Nephron (organoid): Measurements from ENCODE around the gene WNT7A.

Source experiments
- H3K27ac Mint-ChIP-seq, 3 experiments: 2 replicates each; pipeline ENCODE4 v1.8.0; 2020; ENCODE audit warnings: mixed read lengths in 3 of 3, mild to moderate bottlenecking in 2 of 3, moderate library complexity in 1 of 3
- H3K27me3 Mint-ChIP-seq: 2 replicates; pipeline ENCODE4 v1.8.0; 2021; ENCODE audit warnings: low read depth, mild to moderate bottlenecking, moderate library complexity, mixed read lengths
- H3K36me3 Mint-ChIP-seq: 2 replicates; pipeline ENCODE4 v1.8.0; 2020; ENCODE audit warnings: low read depth, mixed read lengths
- H3K4me1 Mint-ChIP-seq: 2 replicates; pipeline ENCODE4 v1.8.0; 2020; ENCODE audit warnings: mixed read lengths
- H3K4me3 Mint-ChIP-seq, 3 experiments: 2 replicates each; pipeline ENCODE4 v1.8.0; 2020; ENCODE audit warnings: mild to moderate bottlenecking in 3 of 3, mixed read lengths in 3 of 3, moderate library complexity in 2 of 3
- H3K9me3 Mint-ChIP-seq: 2 replicates; pipeline ENCODE4 v1.8.0; 2020; ENCODE audit warnings: mixed read lengths
- TF ChIP-seq, protein P1 (sequence below), 3 experiments: fragments of 200-600 bp; sonication (generic); IDR thresholded peaks; one replicate each; pipeline ENCODE4 v1.5.0; 2021; ENCODE audit warnings: antibody characterized with exemption in 3 of 3; ENCODE audit not compliant: unreplicated experiment in 3 of 3

The WNT7A gene

GRCh38 chr3:13794322-13794721 lies 85.5 kb downstream of the WNT7A start:
- Mint-ChIP-seq H3K27ac (no peak overlapping the region), H3K4me1 (no peaks in the 10 kb centered on the region), H3K27me3 (peaks cover 29% of the 10 kb centered on the region), H3K9me3 (no peaks in the 10 kb centered on the region), H3K36me3 (no peaks in the 10 kb centered on the region), H3K4me3 (no peak overlapping the region)
- TF ChIP-seq, protein P1, sequence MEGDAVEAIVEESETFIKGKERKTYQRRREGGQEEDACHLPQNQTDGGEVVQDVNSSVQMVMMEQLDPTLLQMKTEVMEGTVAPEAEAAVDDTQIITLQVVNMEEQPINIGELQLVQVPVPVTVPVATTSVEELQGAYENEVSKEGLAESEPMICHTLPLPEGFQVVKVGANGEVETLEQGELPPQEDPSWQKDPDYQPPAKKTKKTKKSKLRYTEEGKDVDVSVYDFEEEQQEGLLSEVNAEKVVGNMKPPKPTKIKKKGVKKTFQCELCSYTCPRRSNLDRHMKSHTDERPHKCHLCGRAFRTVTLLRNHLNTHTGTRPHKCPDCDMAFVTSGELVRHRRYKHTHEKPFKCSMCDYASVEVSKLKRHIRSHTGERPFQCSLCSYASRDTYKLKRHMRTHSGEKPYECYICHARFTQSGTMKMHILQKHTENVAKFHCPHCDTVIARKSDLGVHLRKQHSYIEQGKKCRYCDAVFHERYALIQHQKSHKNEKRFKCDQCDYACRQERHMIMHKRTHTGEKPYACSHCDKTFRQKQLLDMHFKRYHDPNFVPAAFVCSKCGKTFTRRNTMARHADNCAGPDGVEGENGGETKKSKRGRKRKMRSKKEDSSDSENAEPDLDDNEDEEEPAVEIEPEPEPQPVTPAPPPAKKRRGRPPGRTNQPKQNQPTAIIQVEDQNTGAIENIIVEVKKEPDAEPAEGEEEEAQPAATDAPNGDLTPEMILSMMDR (IDR thresholded peaks at IDR 0.05; ENCODE audit: unreplicated experiment in 3 of 3): no peak

GRCh38 chr3:13793451-13793850 lies 86.4 kb downstream of the WNT7A start:
- no peaks in the 10 kb centered on the region for H3K4me1 Mint-ChIP-seq

GRCh38 chr3:13792512-13793371 lies 87.1 kb downstream of the WNT7A start:
- H3K9me3 Mint-ChIP-seq: no peaks in the 10 kb centered on the region
- H3K4me3 Mint-ChIP-seq: no peak overlapping the region
- H3K4me1 Mint-ChIP-seq: no peaks in the 10 kb centered on the region
- no peak overlapping the region for H3K27ac Mint-ChIP-seq
- H3K27me3 Mint-ChIP-seq: peaks cover 23% of the 10 kb centered on the region
- TF ChIP-seq, protein P1 (IDR thresholded peaks at IDR 0.05; ENCODE audit: unreplicated experiment in 3 of 3): no peak
- H3K36me3 Mint-ChIP-seq: no peaks in the 10 kb centered on the region

More at GRCh38 chr3:13793451-13793850, 86.4 kb downstream of the WNT7A start:
- TF ChIP-seq, protein P1 (IDR thresholded peaks at IDR 0.05; ENCODE audit: unreplicated experiment in 3 of 3): no peak
- Mint-ChIP-seq H3K27ac (no peak overlapping the region), H3K4me3 (no peak overlapping the region), H3K27me3 (peaks cover 23% of the 10 kb centered on the region), H3K36me3 (no peaks in the 10 kb centered on the region), H3K9me3 (no peaks in the 10 kb centered on the region)

DNA sequence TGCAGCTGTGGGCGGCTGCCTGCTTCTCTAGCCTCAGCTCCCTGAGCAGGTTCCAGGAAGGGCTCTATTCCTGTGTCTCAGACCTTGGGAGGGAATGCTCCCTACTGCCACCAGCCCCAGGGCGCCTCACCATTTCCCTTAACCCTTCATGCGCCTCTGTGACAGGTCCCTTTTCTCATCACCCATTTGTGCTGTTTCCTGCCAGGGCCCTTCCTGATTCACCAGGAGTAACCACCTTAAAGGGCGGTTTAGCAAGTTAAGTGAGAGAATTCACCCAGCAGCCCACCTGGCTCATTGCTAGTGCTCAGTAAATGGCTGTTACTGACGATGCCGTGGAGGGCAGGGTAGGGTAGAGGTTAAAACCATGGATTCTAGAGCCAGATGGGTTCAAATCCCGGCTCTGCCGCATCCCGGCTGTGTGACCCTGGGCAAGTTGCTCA lies 87.8 kb downstream of the WNT7A start:
- Mint-ChIP-seq H3K4me3 (no peak overlapping the region), H3K9me3 (no peaks in the 10 kb centered on the region), H3K27ac (no peak overlapping the region), H3K36me3 (no peaks in the 10 kb centered on the region), H3K27me3 (peaks cover 29% of the 10 kb centered on the region), H3K4me1 (no peaks in the 10 kb centered on the region)
- TF ChIP-seq, protein P1 (IDR thresholded peaks at IDR 0.05; ENCODE audit: unreplicated experiment in 3 of 3): no peak

DNA sequence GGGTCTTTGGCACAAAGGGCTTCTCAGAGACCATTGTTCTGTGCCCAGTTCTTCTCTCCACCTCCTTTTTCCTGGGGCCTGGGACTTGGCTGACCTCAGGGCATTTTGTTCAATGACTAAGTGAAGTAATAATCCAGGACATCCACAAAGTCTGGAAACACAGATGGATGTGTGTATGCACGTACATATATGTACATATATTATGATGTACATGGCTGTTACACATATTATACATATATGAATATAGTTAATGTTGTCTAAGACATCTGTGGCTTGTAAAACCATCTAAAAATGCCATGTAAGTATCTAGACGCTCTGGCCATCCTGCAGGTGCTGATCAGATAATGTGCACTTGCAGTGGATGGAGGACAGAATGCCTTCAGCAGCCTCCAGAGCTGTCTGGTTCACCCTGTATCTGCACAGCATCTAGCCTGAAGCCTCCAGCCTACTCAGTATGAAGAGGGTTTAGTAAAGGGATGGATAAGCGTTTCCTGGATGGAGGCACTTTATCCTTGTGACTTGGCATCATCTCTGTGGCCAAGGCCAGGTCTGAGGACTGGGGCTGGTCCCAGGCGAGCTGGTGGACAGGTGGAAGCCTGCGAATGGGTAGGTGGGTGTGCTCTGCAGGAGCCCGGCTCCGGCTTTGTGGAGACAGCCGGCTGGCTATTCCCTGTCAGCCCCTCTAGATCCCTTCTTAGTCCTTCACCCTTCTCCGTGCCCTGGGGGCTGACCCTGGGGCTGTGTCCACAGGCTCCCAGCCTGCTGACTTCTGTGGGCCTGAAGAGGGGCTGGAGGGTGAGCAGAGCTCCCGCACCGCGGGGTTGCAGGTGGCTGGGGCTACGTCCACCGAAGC lies 88.4 kb downstream of the WNT7A start:
- no peak overlapping the region for H3K27ac Mint-ChIP-seq
- TF ChIP-seq, protein P1 (IDR thresholded peaks at IDR 0.05; ENCODE audit: unreplicated experiment in 3 of 3): no peak
- H3K9me3 Mint-ChIP-seq: no peaks in the 10 kb centered on the region
- H3K36me3 Mint-ChIP-seq: no peaks in the 10 kb centered on the region
- H3K27me3 Mint-ChIP-seq: peaks cover 29% of the 10 kb centered on the region
- no peaks in the 10 kb centered on the region for H3K4me1 Mint-ChIP-seq
- no peak overlapping the region for H3K4me3 Mint-ChIP-seq
